ENCODE measurements around the gene YOD1.

Gene YOD1

GRCh38 chr1:207024202-207025145, 26.5 kb downstream of the YOD1 start:
- peak in 1 of 2 donors; percentile 5 for DNase-seq

GRCh38 chr1:207022996-207023679, 27.9 kb downstream of the YOD1 start:
- DNase-seq, result no peak

GRCh38 chr1:207021876-207022596, 29.0 kb downstream of the YOD1 start:
- DNase-seq, result no peak

- no peak for DNase-seq
These were observed 29.7 kb downstream of the YOD1 start for GRCh38 chr1:207021139-207021861.

- DNase-seq, result peak in 1 of 2 donors; percentile 6
These were observed 30.3 kb downstream of the YOD1 start for GRCh38 chr1:207020709-207021107.

- DNase-seq, result no peak
These were observed 30.8 kb downstream of the YOD1 start for GRCh38 chr1:207020065-207020708.

GRCh38 chr1:207019661-207020060, 31.3 kb downstream of the YOD1 start:
- no peak for DNase-seq

- DNase-seq, result no peak
These were observed 31.8 kb downstream of the YOD1 start for GRCh38 chr1:207019161-207019560.

- DNase-seq, result no peak
These were observed 32.3 kb downstream of the YOD1 start for GRCh38 chr1:207018707-207019106.

GRCh38 chr1:207017615-207018559, 33.1 kb downstream of the YOD1 start:
- peak in 1 of 2 donors; percentile 6 for DNase-seq

GRCh38 chr1:207015791-207016190, 35.2 kb downstream of the YOD1 start:
- DNase-seq, result no peak

- no peak for DNase-seq
These were observed 36.3 kb downstream of the YOD1 start for GRCh38 chr1:207014728-207015127.

- no peak for DNase-seq
These were observed 37.5 kb downstream of the YOD1 start for GRCh38 chr1:207013321-207014085.

GRCh38 chr1:207010726-207011125, 40.3 kb downstream of the YOD1 start:
- no peak for DNase-seq

- DNase-seq, result no peak
These were observed 41.1 kb downstream of the YOD1 start for GRCh38 chr1:207009945-207010344.

GRCh38 chr1:207009182-207009850, 41.7 kb downstream of the YOD1 start:
- DNase-seq, result no peak

- no peak for DNase-seq
These were observed 43.5 kb downstream of the YOD1 start for GRCh38 chr1:207007352-207008033.

GRCh38 chr1:207006914-207007313, 44.1 kb downstream of the YOD1 start:
- no peak for DNase-seq

- DNase-seq, result no peak
These were observed 44.9 kb downstream of the YOD1 start for GRCh38 chr1:207006083-207006482.
